Subcutaneous abdominal adipose tissue (tissue), 5 donors: ENCODE results near the gene FHIP1B.

Experiments used
- H3K27ac ChIP-seq: one replicate; pipeline ENCODE4 v1.7.0; 2013; ENCODE audit warnings: low read depth, mild to moderate bottlenecking, inconsistent platforms, low read length, moderate library complexity
- H3K27me3 ChIP-seq, 5 donors: one replicate each; pipeline ENCODE4 v1.7.0; 2013; ENCODE audit warnings: low read length in 5 of 5, inconsistent platforms in 1 of 5; ENCODE audit not compliant: control insufficient read depth in 5 of 5, insufficient read depth in 4 of 5
- H3K36me3 ChIP-seq, 5 donors: one replicate each; pipeline ENCODE4 v1.7.0; 2013; ENCODE audit warnings: low read length in 5 of 5; ENCODE audit not compliant: control insufficient read depth in 5 of 5, insufficient read depth in 5 of 5
- H3K4me1 ChIP-seq, 5 donors: one replicate each; pipeline ENCODE4 v1.7.0; 2013; ENCODE audit warnings: low read length in 5 of 5, mild to moderate bottlenecking in 3 of 5, moderate library complexity in 1 of 5; ENCODE audit not compliant: control insufficient read depth in 5 of 5, insufficient read depth in 5 of 5
- H3K4me3 ChIP-seq, 5 donors: one replicate each; pipeline ENCODE4 v1.7.0; 2013; ENCODE audit warnings: low read length in 5 of 5, low read depth in 1 of 5
- H3K9ac ChIP-seq, 5 donors: one replicate each; pipeline ENCODE4 v1.7.0; 2013; ENCODE audit warnings: low read length in 5 of 5, mild to moderate bottlenecking in 4 of 5, moderate library complexity in 3 of 5
- H3K9me3 ChIP-seq, 5 donors: one replicate each; pipeline ENCODE4 v1.7.0; 2013; ENCODE audit warnings: low read length in 5 of 5; ENCODE audit not compliant: control insufficient read depth in 5 of 5
- donor health status: healthy.
- donor health status: healthy.
- donor health status: healthy.
- donor health status: healthy.
- donor health status: healthy.

The FHIP1B gene

DNA sequence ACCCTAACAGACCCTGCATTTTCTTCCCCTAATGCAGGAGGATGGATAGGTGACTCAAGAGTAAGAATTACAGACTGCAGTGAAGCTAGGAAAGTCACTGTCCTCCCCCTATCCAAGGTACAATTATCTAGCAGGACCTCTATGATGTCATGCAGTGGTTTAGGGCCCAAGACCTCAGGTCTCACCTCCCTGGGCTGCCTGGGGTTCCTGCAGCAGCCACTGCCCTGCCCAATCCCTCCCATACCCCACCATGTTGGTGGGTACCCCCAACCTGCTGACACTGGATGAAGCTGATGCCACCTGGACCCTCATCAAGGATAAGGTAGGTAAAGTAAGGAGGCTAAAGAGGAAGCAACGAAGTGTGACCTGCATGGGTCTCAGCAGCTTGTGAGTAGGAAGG, 29.1 kb downstream of the FHIP1B start, which contains the start of gene C11orf42:
C11orf42 (plus strand) TSS at position 192 of the 400 bp plus-strand sequence; CDS start at position 251, 59 bp downstream.
- Histone ChIP-seq H3K36me3 (peaks cover 28 to 35% (median 29%) of the 10 kb centered on the region in 5 donors), H3K27ac (no peak within 1 kb of the TSS), H3K4me3 (no peak within 1 kb of the TSS), H3K9ac (no peak within 1 kb of the TSS), H3K4me1 (no peaks in the 10 kb centered on the region), H3K27me3 (no peaks in the 10 kb centered on the region), H3K9me3 (no peaks in the 10 kb centered on the region)

DNA sequence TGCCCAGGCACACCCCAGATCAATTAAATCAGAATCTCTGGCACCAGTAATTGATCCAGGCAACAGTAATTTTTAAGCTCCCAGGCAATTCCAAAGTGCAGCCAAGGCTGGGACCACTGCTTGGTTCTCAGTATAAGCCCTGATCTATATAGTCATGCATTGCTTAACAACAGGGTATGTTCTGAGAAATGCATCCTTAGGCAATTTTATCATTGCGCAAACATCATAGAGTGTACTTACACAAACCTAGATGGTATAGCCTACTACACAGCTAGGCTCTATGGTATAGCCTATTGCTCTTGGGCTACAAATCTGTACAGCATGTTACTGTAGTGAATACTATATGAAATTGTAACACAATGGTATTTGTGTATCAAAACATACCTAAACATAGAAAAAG, 29.7 kb downstream of the FHIP1B start:
- Histone ChIP-seq H3K9me3 (no peaks in the 10 kb centered on the region), H3K4me1 (no peaks in the 10 kb centered on the region), H3K36me3 (peaks cover 22 to 29% (median 27%) of the 10 kb centered on the region in 5 donors), H3K27me3 (no peaks in the 10 kb centered on the region), H3K4me3 (no peak overlapping the region), H3K27ac (no peak overlapping the region), H3K9ac (no peak overlapping the region)

DNA sequence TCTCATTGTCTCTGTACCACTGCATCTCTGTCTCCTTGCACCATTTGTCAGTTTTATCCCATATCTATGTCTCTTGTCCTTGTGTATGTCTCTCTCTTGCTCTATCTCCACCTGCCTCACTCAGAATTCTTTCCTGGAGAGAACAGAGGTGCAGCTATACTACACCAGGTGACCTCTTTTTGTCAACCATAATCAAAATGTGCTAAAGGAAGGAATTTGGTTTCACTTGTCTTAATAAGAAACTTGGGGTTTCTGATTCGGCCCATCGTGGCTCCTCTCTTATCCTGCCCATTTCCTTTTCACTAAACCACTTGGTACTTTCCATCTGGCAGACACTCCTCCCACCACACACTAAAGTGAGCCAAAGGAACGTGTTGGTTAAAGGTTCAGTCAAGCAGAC, 31.1 kb downstream of the FHIP1B start:
- H3K27me3 ChIP-seq = no peaks in the 10 kb centered on the region
- H3K4me3 ChIP-seq = no peak overlapping the region
- H3K9ac ChIP-seq = no peak overlapping the region
- no peak overlapping the region for H3K27ac ChIP-seq
- H3K36me3 ChIP-seq = peaks cover 17 to 24% (median 19%) of the 10 kb centered on the region in 5 donors
- H3K4me1 ChIP-seq = no peaks in the 10 kb centered on the region
- H3K9me3 ChIP-seq = no peaks in the 10 kb centered on the region

DNA sequence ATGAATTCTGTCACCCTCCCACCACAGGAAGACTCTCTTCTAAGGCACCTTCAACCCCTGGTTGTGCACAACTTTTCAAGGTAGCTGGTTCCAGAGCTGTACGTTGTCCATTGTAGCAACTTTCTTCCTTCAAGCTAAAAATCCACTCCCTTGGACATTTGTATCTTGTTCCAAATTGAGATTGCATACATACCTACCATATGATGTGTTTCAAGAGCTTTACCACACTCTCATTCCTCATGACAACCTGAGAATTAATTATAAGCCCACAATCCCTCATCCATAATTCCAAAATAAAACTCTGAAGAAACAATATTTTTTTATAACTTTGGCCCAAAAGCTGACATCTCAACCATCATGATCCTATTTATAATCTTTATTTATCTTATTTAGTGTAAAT, 32.4 kb downstream of the FHIP1B start:
- Histone ChIP-seq H3K9ac (no peak overlapping the region), H3K36me3 (peaks cover 11 to 18% (median 15%) of the 10 kb centered on the region in 5 donors), H3K4me1 (no peaks in the 10 kb centered on the region), H3K27ac (no peak overlapping the region), H3K27me3 (no peaks in the 10 kb centered on the region), H3K4me3 (no peak overlapping the region), H3K9me3 (no peaks in the 10 kb centered on the region)

DNA sequence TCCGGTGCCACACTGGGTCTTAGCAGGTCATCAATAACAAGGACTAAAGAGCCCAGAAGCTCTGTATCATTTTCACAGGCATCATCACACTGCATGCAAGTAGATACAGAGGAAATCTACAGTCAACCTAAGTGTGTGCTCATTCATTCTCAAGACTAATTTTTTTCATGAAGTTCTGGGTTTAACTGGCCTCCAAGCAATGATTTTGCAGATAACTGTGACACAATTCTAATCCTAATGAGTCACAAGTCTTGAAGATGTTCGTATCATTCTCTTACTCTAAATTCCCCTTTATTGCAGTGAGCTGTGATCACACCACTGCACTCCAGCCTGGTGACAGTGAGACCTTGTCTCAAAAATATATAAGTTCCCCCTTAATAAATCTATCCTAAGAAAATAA, 33.0 kb downstream of the FHIP1B start:
- no peaks in the 10 kb centered on the region for H3K27me3 ChIP-seq
- H3K4me3 ChIP-seq = no peak overlapping the region
- H3K4me1 ChIP-seq = no peaks in the 10 kb centered on the region
- H3K9ac ChIP-seq = no peak overlapping the region
- peaks cover 11 to 14% (median 13%) of the 10 kb centered on the region in 5 donors for H3K36me3 ChIP-seq
- no peaks in the 10 kb centered on the region for H3K9me3 ChIP-seq
- no peak overlapping the region for H3K27ac ChIP-seq

DNA sequence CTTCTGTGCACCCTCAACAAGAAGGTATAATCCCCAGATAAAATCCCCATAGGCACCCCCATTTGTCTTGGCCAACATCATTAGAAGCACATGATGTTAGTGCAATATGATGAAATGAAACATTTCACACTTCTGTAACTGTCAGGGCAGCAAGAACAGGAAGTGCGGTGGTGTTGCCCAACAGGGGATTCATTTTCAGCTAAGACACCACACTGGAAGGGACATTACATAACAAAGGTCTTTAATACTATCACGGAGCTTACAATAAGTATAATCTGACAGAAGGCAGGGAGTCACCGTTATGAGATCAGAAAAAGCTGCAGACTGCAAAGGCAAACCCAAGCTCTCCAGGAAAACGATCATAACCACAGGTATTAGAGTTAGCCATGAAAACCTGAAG, 33.5 kb downstream of the FHIP1B start:
- Histone ChIP-seq H3K36me3 (peaks cover 8 to 12% (median 11%) of the 10 kb centered on the region in 5 donors), H3K27me3 (no peaks in the 10 kb centered on the region), H3K4me1 (no peaks in the 10 kb centered on the region), H3K4me3 (no peak overlapping the region), H3K9me3 (no peaks in the 10 kb centered on the region), H3K27ac (no peak overlapping the region), H3K9ac (no peak overlapping the region)

DNA sequence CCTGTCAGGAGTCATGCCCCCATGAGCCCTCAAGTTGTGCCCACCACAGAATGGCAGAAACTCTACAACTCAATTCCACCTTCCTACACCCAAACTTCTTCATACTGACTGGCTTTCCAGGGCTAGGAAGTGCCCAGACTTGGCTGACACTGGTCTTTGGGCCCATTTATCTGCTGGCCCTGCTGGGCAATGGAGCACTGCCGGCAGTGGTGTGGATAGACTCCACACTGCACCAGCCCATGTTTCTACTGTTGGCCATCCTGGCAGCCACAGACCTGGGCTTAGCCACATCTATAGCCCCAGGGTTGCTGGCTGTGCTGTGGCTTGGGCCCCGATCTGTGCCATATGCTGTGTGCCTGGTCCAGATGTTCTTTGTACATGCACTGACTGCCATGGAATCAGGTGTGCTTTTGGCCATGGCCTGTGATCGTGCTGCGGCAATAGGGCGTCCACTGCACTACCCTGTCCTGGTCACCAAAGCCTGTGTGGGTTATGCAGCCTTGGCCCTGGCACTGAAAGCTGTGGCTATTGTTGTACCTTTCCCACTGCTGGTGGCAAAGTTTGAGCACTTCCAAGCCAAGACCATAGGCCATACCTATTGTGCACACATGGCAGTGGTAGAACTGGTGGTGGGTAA, 35.1 kb downstream of the FHIP1B start, which contains the start of gene OR52W1:
OR52W1 (plus strand) TSS at position 51 of the 637 bp plus-strand sequence; CDS start at position 51, 0 bp downstream.
- no peaks in the 10 kb centered on the region for H3K27me3 ChIP-seq
- H3K9me3 ChIP-seq = no peaks in the 10 kb centered on the region
- H3K27ac ChIP-seq = no peak within 1 kb of the TSS
- H3K36me3 ChIP-seq = peaks cover 0 to 2% (median 0%) of the 10 kb centered on the region in 5 donors
- no peak within 1 kb of the TSS for H3K4me3 ChIP-seq
- H3K9ac ChIP-seq = no peak within 1 kb of the TSS
- H3K4me1 ChIP-seq = no peaks in the 10 kb centered on the region

DNA sequence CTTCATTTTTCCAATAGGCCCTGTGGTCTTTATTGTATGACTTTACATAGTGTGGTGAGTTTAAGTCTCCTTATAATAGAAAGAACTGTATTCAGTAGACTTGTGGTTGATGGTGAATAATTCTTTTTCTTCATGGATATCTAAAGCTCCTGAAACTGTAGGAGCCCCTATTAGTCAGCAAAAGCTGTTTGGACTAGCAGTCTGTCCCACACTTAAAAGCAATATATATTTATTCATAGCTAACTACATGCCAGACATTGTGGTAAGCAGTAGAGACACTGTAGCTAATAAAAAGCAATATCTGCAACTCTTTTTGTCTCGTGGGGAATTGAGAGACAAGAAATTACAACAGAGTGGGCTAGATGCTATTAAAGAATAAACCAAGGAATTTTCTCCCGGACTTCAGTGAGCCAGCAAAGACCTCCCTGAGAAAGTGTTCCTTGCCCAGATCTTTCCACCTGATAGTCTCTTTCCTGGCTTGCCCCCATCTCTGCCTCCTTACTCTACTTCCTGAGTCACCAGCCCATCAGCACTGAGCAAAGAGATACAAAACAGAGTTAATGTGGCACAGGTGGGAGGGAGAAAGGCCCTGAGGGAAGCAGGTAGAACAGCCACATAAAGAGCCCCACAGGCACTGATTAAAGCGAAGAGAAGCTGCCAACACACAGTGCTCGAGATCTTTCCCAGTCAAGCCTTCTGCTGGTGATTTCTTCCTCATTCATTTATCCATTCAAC, 36.8 kb downstream of the FHIP1B start:
- Histone ChIP-seq H3K9ac (no peak overlapping the region), H3K27ac (no peak overlapping the region), H3K36me3 (peaks cover 0 to 2% (median 0%) of the 10 kb centered on the region in 5 donors), H3K27me3 (no peaks in the 10 kb centered on the region), H3K4me3 (no peak overlapping the region), H3K4me1 (no peaks in the 10 kb centered on the region), H3K9me3 (no peaks in the 10 kb centered on the region)

DNA sequence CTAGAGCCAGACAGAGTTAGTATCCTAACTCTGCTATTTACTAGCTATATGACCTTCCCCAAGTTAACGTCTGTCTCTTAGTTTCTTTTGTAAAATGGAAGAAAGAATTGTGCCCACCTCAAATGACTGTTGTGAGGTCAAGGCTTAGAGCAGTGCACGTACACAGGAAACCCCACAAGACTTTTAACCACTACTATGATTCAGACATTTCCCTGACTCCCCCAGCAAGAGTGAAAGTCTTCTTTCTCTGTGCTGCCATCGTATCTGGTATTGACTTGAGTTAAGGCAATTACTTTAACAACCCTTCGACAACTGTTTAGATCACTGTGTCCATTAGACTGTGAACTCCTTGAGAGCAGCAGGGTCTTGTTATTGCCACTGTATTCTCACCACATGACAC, 38.0 kb downstream of the FHIP1B start:
- no peaks in the 10 kb centered on the region for H3K36me3 ChIP-seq
- no peaks in the 10 kb centered on the region for H3K9me3 ChIP-seq
- no peaks in the 10 kb centered on the region for H3K27me3 ChIP-seq
- H3K27ac ChIP-seq = no peak overlapping the region
- H3K9ac ChIP-seq = no peak overlapping the region
- no peaks in the 10 kb centered on the region for H3K4me1 ChIP-seq
- H3K4me3 ChIP-seq = no peak overlapping the region

DNA sequence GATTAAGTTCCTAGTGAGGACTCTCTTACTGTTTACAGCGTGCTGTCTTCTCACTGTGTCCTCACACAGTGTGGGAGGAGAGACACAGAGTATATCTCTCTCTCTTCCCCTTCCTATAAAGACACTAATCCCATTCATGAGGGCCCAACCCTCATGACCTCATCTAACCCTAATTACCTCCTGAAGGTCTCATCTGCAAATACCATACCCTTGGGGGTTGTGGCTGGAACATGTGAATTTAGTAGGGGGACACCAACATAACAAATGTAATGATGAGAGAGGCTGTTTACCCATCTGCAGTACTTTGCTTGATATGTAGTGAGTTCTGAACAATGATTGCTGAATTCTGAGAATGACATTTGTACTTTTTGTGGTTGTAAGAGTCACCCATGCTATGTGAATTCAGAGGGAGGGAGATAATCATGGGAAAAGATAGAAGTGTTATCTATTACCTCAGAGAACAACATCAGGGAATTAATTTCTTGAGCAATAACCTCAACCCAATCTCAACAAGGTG, 40.3 kb downstream of the FHIP1B start:
- no peak overlapping the region for H3K9ac ChIP-seq
- no peaks in the 10 kb centered on the region for H3K36me3 ChIP-seq
- no peak overlapping the region for H3K27ac ChIP-seq
- H3K4me3 ChIP-seq = no peak overlapping the region
- H3K9me3 ChIP-seq = no peaks in the 10 kb centered on the region
- no peaks in the 10 kb centered on the region for H3K27me3 ChIP-seq
- H3K4me1 ChIP-seq = no peaks in the 10 kb centered on the region
